GM12878 (cell line): ENCODE results near the gene RERG.

Experiments
- BCL3 ChIP-seq: IDR thresholded peaks from 2 replicates; pipeline ENCODE4 v1.6.1; 2011; ENCODE audit warnings: borderline replicate concordance, low read depth, mild to moderate bottlenecking, moderate library complexity, low read length; ENCODE audit not compliant: insufficient read depth, poor library complexity, severe bottlenecking
- CREB1 ChIP-seq: IDR thresholded peaks from 2 replicates; pipeline ENCODE4 v1.6.1; 2012; ENCODE audit warnings: low read depth, mild to moderate bottlenecking, inconsistent platforms
- CTCF ChIP-seq, 3 experiments: IDR thresholded peaks in 2 of 3; conservative IDR thresholded peaks in 1 of 3; 2 replicates each; pipeline ENCODE4 v1.5.1; 2011; ENCODE audit warnings: low read depth in 3 of 3, low read length in 3 of 3, mild to moderate bottlenecking in 3 of 3, control low read depth in 2 of 3, moderate library complexity in 2 of 3, inconsistent platforms in 1 of 3, mixed read lengths in 1 of 3; ENCODE audit not compliant: control insufficient read depth in 2 of 3, insufficient read depth in 1 of 3; ENCODE audit errors: extremely low read depth in 1 of 3
- ETV6 ChIP-seq, 2 experiments: fragments of 450-650 bp in 1 of 2; IDR thresholded peaks in 1 of 2; conservative IDR thresholded peaks in 1 of 2; 2 replicates each; pipeline ENCODE4 v1.6.1; 2014; ENCODE audit warnings: antibody characterized with exemption in 1 of 2, borderline replicate concordance in 1 of 2, low read depth in 1 of 2, mild to moderate bottlenecking in 1 of 2, moderate library complexity in 1 of 2
- HDAC2 ChIP-seq: fragments of 200-600 bp; sonication (generic); IDR thresholded peaks from 2 replicates; pipeline ENCODE4 v1.6.1; 2017
- MYB ChIP-seq: fragments of 150-350 bp; IDR thresholded peaks from 2 replicates; pipeline ENCODE4 v1.6.1; 2014; ENCODE audit warnings: mild to moderate bottlenecking, low read depth, low read length, borderline replicate concordance
- NFIC ChIP-seq: IDR thresholded peaks from 2 replicates; pipeline ENCODE4 v1.6.1; 2012; ENCODE audit warnings: low read depth, mild to moderate bottlenecking, inconsistent platforms, low read length, moderate library complexity
- NR2C2 ChIP-seq: IDR thresholded peaks from 2 replicates; pipeline ENCODE4 v1.6.1; 2011; ENCODE audit warnings: borderline replicate concordance, low read depth; ENCODE audit not compliant: control insufficient read depth, insufficient read length
- POLR2AphosphoS5 ChIP-seq: IDR thresholded peaks from 2 replicates; pipeline ENCODE4 v1.6.1; 2011; ENCODE audit warnings: mild to moderate bottlenecking, low read length, inconsistent platforms
- RAD21 ChIP-seq: IDR thresholded peaks from 2 replicates; pipeline ENCODE4 v1.6.1; 2011; ENCODE audit warnings: mild to moderate bottlenecking, low read depth, low read length, moderate library complexity; ENCODE audit not compliant: insufficient read depth
- REST ChIP-seq: IDR thresholded peaks from 2 replicates; pipeline ENCODE4 v1.6.1; 2012; ENCODE audit warnings: mild to moderate bottlenecking, low read depth, low read length
- ZBTB33 ChIP-seq: fragments of 450-650 bp; IDR thresholded peaks from 2 replicates; pipeline ENCODE4 v1.6.1; 2017; ENCODE audit warnings: mild to moderate bottlenecking
- ZBTB40 ChIP-seq: fragments of 450-650 bp; IDR thresholded peaks from 2 replicates; pipeline ENCODE4 v1.6.1; 2016; ENCODE audit warnings: mild to moderate bottlenecking, moderate library complexity, borderline replicate concordance

GRCh38 chr12:15240898-15241297, 19.7 kb upstream of the RERG start:
- TF ChIP-seq NR2C2 (no peak), MYB (no peak), BCL3 (no peak), REST (no peak), ZBTB33 (no peak), ZBTB40 (no peak), NFIC (no peak), CTCF (IDR thresholded peaks at IDR 0.05 in 2 of 3, conservative IDR thresholded peaks at IDR 0.05 in 1 of 3; ENCODE audit: control insufficient read depth in 2 of 3, extremely low read depth in 1 of 3, insufficient read depth in 1 of 3, low read depth in 3 of 3, low read length in 3 of 3) (no peak), CREB1 (no peak), HDAC2 (no peak), ETV6 (conservative IDR thresholded peaks at IDR 0.05 in 1 of 2, IDR thresholded peaks at IDR 0.05 in 1 of 2; ENCODE audit: borderline replicate concordance in 1 of 2, low read depth in 1 of 2) (no peak), POLR2AphosphoS5 (no peak), RAD21 (no peak)
